ENCODE measurements around the gene IL3RA. TPM values are rescaled to one million over a fixed set of nuclear protein-coding genes. Genes with fewer than 3 reads are reported as not detected.

Gene IL3RA
- polyA plus RNA-seq, 1 of the 3 experiments (the other 2 are of a cell fraction) = not detected

- TF ChIP-seq REST (IDR thresholded peaks at IDR 0.05; ENCODE audit: low read depth, low read length) = no peak; the same call in 1 of the 2 replicates
- TF ChIP-seq MAX (IDR thresholded peaks at IDR 0.05; ENCODE audit: low read depth) = peak; percentile 95
- no peak for TF ChIP-seq TCF12 (IDR thresholded peaks at IDR 0.05)
- TF ChIP-seq USF2 (IDR thresholded peaks at IDR 0.05; ENCODE audit: borderline replicate concordance, low read depth, low read length) = peak; percentile 88
- TF ChIP-seq FOXM1 (IDR thresholded peaks at IDR 0.05; ENCODE audit: low read depth) = no peak
- no peak for TF ChIP-seq IRF3 (IDR thresholded peaks at IDR 0.05; ENCODE audit: low read depth, low read length)
- TF ChIP-seq RFX5 (IDR thresholded peaks at IDR 0.05; ENCODE audit: low read length) = no peak
- TF ChIP-seq ELF1 (IDR thresholded peaks at IDR 0.05) = peak; percentile 85
- TF ChIP-seq CHD2 (IDR thresholded peaks at IDR 0.05; ENCODE audit: low read length, partially characterized antibody) = peak; percentile 36
- no peak for TF ChIP-seq FOSL2 (IDR thresholded peaks at IDR 0.05; ENCODE audit: borderline replicate concordance, low read depth)
- TF ChIP-seq MEF2A (IDR thresholded peaks at IDR 0.05; ENCODE audit: borderline replicate concordance, low read depth) = no peak
- peak; percentile 66; the same call in 1 of the 2 replicates for TF ChIP-seq TAF1 (IDR thresholded peaks at IDR 0.05; ENCODE audit: borderline replicate concordance, low read depth, low read length)
- peak; percentile 73; the same call in 1 of the 2 replicates for TF ChIP-seq MXI1 (IDR thresholded peaks at IDR 0.05; ENCODE audit: low read depth, low read length)
- TF ChIP-seq TEAD4 (IDR thresholded peaks at IDR 0.05; ENCODE audit: borderline replicate concordance, insufficient read depth) = no peak
- TF ChIP-seq ZBTB33 (IDR thresholded peaks at IDR 0.05; ENCODE audit: borderline replicate concordance, low read depth) = no peak
- TF ChIP-seq JUND (IDR thresholded peaks at IDR 0.05) = no peak
- no peak for TF ChIP-seq NFIC (IDR thresholded peaks at IDR 0.05; ENCODE audit: borderline replicate concordance)
- TF ChIP-seq RAD21 (IDR thresholded peaks at IDR 0.05; ENCODE audit: low read length) = no peak
- TF ChIP-seq EZH2phosphoT487 (IDR thresholded peaks at IDR 0.05; ENCODE audit: borderline replicate concordance, low read depth) = no peak
- TF ChIP-seq NRF1 (IDR thresholded peaks at IDR 0.05; ENCODE audit: low read depth, low read length) = peak; percentile 71
- TF ChIP-seq USF1 (IDR thresholded peaks at IDR 0.05; ENCODE audit: borderline replicate concordance, low read depth) = peak; percentile 99
- no peak for TF ChIP-seq EP300 (IDR thresholded peaks at IDR 0.05; ENCODE audit: borderline replicate concordance in 1 of 2, low read depth in 1 of 2, low read length in 1 of 2)
Observed at GRCh38 chrX:1391707-1392375, 55.3 kb downstream of the IL3RA start, which contains the start of gene SLC25A6 (continued).

Measured in SK-N-SH (cell line).